ENCODE data around the gene C5AR2. TPM values are rescaled to one million over a fixed set of nuclear protein-coding genes. Genes with fewer than 3 reads are reported as not detected.
A peak's percentile ranks its signal among the peaks of the same experiment; 100 is the strongest.
"Not testable (repeated sequence)": the region's sequence is repeated elsewhere in the genome, so short reads cannot be mapped to it uniquely, and the experiment has no call there.

The C5AR2 gene
- total RNA-seq, 1 experiment from 2014 or later: 0.22 TPM

DNA sequence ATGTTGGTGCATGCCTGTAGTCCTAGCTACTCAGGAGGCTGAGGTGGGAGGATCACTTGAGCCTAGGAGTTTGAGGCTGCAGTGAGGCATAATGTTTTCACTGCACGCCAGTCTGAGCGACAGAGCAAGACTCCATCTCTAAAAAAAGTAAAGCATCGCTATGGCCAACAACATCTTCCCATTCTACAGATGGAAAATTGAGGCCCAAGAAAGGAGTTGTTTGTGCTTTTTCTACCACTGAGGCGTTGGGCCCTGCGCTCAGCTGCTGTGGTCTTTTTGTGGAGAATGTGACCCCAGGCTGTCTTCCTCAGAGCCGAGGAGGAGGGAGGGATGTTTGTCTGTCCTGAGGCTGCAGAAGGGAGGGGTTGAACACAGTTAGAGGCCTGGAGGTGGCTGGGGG, 485 bp upstream of the C5AR2 start:
- ChIA-PET CTCF (interaction anchor here (2.5 to 9.3 kb wide), 2 partner anchors 18 to 60 kb away, joined by 8 to 61 read pairs; partner anchors contain the start of gene DHX34), POLR2A (no interaction called here)
- Mint-ChIP-seq H3K9me3 (no peaks in the 10 kb centered on the region), H3K36me3 (no peaks in the 10 kb centered on the region), H3K4me3 (no peak overlapping the region), H3K27me3 (ENCODE audit: low read depth) (peaks cover 4% of the 10 kb centered on the region; the same call in 1 of the 2 replicates), H3K27ac (no peak overlapping the region), H3K4me1 (peaks cover 6% of the 10 kb centered on the region)
- DNase-seq (ENCODE audit: low spot score) (no peak), ATAC-seq (no peak)
- no peak for TF ChIP-seq ZBTB43 (CRISPR knock-in tag; IDR thresholded peaks at IDR 0.05)
- no peak for TF ChIP-seq CREM (CRISPR knock-in tag; IDR thresholded peaks at IDR 0.05)
- TF ChIP-seq, protein P1, sequence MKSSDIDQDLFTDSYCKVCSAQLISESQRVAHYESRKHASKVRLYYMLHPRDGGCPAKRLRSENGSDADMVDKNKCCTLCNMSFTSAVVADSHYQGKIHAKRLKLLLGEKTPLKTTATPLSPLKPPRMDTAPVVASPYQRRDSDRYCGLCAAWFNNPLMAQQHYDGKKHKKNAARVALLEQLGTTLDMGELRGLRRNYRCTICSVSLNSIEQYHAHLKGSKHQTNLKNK (CRISPR knock-in tag; IDR thresholded peaks at IDR 0.05): no peak
- no peak for TF ChIP-seq ZNF317 (CRISPR knock-in tag; IDR thresholded peaks at IDR 0.05; ENCODE audit: borderline replicate concordance, low read depth)
- TF ChIP-seq ZNF416 (CRISPR knock-in tag; IDR thresholded peaks at IDR 0.05): no peak

DNA sequence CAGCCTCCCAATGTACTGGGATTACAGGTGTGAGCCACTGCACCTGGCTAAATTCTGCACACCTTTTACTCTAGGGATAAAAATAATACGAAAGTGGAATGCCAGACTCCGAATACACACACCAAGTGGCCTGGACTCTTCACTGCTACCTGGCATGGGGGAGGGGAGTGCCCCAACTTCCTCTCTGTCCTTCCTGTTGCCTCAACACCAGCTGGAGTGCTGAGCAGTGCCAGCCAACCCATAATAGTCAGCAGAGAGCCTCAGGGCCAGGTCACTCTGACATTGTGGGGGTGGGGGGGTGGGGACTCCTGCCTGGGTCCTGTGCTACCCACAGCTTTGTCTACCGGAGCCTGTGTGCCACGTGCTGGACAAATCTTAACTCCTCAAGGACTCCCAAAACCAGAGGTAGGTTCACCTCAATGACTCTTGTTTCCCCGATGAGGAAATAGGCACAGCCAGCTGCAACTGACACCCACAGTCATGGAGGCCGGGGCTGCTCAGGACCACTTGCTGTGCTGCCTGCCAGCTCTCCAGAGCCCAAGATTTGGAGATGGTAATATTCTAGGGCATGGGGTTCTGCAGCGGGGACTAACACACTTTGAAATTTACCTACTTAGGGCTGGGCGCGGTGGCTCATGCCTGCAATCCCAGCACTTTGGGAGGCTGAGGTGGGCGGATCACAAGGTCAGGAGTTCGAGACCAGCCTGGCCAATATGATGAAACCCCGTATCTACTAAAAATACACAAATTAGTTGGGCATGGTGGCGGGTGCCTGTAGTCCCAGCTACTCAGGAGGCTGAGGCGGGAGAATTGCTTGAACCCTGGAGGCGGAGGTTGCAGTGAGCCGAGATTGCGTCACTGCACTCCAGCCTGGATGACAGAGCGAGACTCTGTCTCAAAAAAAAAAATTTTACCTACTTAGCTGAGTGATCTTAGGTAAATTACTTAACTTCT, 5.1 kb downstream of the C5AR2 start:
- POLR2A ChIA-PET; H3K4me1 Mint-ChIP-seq; H3K9me3 Mint-ChIP-seq; H3K4me3 Mint-ChIP-seq; H3K27me3 Mint-ChIP-seq (ENCODE audit: low read depth); DNase-seq (ENCODE audit: low spot score); H3K36me3 Mint-ChIP-seq: not testable (repeated sequence)
- ATAC-seq: peak; percentile 63
- CTCF ChIA-PET: interaction anchor here (9.3 kb wide), 1 partner anchor 12 kb away, joined by 61 read pairs; the partner anchor contains the start of gene DHX34
- peak overlapping the region; percentile 4 for H3K27ac Mint-ChIP-seq

DNA sequence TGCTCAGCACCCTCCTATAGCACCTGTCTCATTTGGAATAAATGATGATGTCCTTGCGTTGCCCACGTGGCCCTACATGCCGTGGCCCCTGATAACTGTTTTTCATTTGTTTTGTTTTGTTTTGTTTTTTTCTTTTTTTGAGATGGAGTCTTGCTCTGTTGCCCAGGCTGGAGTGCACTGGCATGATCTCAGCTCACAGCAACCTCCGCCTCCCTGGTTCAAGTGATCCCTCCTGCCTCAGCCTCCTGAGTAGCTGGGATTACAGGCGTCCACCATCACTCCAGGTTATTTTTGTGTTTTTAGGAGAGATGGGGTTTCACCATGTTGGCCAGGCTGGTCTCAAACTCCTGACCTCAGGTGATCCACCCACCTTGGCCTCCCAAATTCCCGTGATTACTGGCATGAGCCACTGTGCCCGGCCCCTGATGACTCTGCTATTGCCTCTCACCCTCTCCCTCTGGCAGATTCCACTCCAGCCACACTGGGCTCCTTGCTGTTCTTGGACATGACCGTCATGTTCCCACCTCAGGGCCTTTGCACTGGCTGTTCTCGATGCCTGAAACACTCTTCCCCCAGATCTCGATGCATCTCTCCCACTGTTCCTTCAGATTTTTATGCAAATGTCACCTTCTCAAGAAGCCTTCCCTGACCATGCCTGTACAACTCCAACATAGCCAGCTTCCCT, 7.4 kb downstream of the C5AR2 start:
- ATAC-seq: no peak
- ChIA-PET POLR2A (interaction anchor here (1.5 kb wide), 1 partner anchor 10 kb away, joined by 5 read pairs; the partner anchor contains the start of gene DHX34), CTCF (interaction anchor here (9.3 kb wide), 1 partner anchor 10 kb away, joined by 61 read pairs; the partner anchor contains the start of gene DHX34)
- no peaks in the 10 kb centered on the region for H3K36me3 Mint-ChIP-seq
- H3K27ac Mint-ChIP-seq: no peak overlapping the region
- H3K4me3 Mint-ChIP-seq: no peak overlapping the region
- peaks cover 5% of the 10 kb centered on the region; the same call in 1 of the 2 replicates for H3K27me3 Mint-ChIP-seq (ENCODE audit: low read depth)
- H3K9me3 Mint-ChIP-seq: 0 out of 2 replicates have a peak, but pooled peaks cover 4% of the 10 kb centered on the region
- DNase-seq (ENCODE audit: low spot score): no peak
- peaks cover 5% of the 10 kb centered on the region for H3K4me1 Mint-ChIP-seq
- TF ChIP-seq ZNF121 (CRISPR knock-in tag; IDR thresholded peaks at IDR 0.05) (no peak), ATF1 (CRISPR knock-in tag; IDR thresholded peaks at IDR 0.05) (no peak), AFF4 (CRISPR knock-in tag; IDR thresholded peaks at IDR 0.05; ENCODE audit: borderline replicate concordance) (no peak), ZNF396 (CRISPR knock-in tag; IDR thresholded peaks at IDR 0.05; ENCODE audit: borderline replicate concordance) (no peak), HMGXB4 (CRISPR knock-in tag; IDR thresholded peaks at IDR 0.05) (no peak), GTF2I (CRISPR knock-in tag; conservative IDR thresholded peaks at IDR 0.05) (no peak), CBFB (CRISPR knock-in tag; IDR thresholded peaks at IDR 0.05; ENCODE audit: low read depth) (no peak), ZBTB43 (CRISPR knock-in tag; IDR thresholded peaks at IDR 0.05) (no peak), ZSCAN18 (CRISPR knock-in tag; IDR thresholded peaks at IDR 0.05) (no peak), IRF2 (CRISPR knock-in tag; IDR thresholded peaks at IDR 0.05; ENCODE audit: borderline replicate concordance, low read depth) (no peak), ETV6 (CRISPR knock-in tag; IDR thresholded peaks at IDR 0.05) (no peak), GABPB1 (CRISPR knock-in tag; IDR thresholded peaks at IDR 0.05) (no peak), NFE2L1 (CRISPR knock-in tag; IDR thresholded peaks at IDR 0.05) (no peak), ZNF317 (CRISPR knock-in tag; IDR thresholded peaks at IDR 0.05; ENCODE audit: borderline replicate concordance, low read depth) (no peak)
- TF ChIP-seq, protein P2, sequence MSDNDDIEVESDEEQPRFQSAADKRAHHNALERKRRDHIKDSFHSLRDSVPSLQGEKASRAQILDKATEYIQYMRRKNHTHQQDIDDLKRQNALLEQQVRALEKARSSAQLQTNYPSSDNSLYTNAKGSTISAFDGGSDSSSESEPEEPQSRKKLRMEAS (CRISPR knock-in tag; IDR thresholded peaks at IDR 0.05): no peak

Data from WTC11 (cell line).